GM04503 (cell line): ENCODE measurements around the gene FAXDC2.
A peak's percentile ranks its signal among the peaks of the same experiment; 100 is the strongest.

Experiments used
- DNase-seq: peaks from one replicate; pipeline ENCODE4 v3.0.0-alpha.2; 2012; ENCODE audit warnings: low read depth

The FAXDC2 gene

DNA sequence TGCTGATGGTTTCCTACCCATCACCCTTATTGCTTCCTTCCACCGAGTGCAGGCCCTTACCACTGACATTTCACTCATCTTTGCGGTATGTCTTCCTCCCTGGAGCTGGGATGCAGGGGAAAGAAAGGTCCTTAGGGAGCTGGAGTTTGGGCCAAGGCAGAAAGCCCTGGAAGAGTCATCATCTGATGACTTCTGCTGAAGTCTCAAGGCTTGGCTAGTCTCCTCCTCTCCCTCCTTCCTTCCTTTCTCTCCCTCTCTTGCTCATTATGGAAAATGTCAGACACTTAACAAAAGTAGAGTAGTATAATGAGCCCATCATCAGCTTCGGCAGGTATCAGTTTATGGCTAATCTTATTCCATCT is 55.2 kb downstream of the FAXDC2 start:
- DNase-seq: no peak

DNA sequence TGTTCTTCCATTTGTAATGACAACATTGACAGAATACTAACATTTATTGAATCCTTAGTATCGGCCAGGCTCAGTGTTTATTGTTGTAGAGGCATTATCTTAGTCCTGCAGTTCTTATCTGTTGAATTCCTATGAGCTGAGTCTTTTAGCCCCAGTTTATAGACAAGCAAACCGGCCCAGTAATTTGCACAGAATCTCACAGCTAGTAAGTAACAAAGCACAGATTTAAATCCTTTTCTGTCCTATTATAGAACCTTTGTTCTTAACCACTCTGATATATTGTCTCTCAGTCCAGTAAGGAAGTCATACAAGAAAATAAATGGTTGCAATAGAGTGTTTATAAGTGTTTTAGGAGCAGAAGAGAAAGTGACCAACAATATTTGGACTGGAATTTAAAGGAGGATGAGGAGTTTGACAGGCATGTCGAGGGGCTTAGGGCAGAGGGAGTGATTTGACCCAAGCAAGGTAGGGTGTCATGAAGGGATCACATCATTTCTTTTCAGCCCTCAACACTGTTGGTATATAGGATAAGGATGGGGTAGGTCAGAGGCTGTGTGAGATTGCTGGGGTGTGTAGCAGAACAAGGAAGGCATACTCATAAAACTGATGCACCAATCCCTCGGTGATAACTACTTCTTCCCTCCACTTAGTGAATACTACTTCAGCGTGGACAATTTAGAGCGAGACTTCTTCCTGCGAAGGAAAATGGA is 55.7 kb downstream of the FAXDC2 start:
- no peak for DNase-seq

DNA sequence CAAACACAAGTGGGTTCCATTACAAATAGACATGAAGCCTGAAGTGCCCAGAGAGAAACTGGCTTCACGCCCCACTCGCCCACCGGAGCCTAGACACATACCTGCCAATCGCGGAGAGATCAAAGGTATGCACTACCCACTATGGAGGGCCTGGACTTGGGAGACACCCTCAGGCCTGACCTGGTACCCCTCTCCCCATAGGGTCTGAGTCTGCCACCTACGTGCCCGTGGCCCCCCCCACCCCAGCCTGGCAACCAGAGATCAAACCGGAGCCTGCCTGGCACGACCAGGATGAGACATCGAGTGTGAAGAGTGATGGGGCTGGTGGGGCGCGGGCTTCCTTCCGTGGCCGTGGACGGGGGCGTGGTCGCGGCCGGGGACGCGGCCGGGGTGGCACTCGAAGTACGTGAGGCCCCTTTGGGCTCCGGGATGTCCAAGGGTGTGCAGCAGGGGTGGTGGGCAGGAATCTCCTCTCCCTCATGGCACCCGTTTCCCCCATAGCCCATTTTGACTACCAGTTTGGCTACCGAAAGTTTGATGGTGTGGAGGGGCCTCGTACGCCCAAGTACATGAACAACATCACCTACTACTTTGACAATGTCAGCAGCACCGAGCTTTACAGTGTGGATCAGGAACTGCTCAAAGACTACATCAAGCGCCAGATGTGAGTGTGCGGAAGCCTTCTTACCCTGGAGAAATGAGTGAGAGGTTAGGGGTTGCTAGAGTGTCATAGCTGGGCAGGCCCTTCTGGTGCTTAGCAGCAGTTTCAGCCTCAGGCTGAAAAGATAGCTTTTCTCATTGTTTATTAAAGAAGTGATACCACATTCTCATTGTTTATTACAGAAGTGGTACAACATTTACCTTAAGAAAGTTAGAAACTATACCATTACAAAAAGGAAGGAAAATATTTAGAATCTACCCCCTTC is 56.5 kb downstream of the FAXDC2 start:
- no peak for DNase-seq

DNA sequence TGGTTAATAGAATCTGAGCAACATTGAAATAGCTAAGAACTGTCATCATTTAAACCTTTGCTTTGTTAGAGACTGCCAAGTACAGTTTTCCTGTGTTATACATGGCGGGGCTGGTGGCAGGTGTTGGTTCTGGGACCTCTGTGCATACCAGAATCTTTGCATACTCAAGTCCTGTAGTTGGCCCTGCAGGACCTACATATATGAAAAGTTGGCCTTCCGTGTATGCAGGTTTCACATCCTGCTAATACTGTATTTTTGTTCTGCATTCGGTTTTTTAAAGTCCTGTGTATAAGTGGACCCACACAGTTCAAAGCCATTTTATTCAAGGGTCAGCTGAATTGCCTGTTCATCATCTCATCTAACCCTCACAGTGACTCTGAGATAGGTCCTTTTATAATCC is 58.9 kb downstream of the FAXDC2 start:
- no peak for DNase-seq

DNA sequence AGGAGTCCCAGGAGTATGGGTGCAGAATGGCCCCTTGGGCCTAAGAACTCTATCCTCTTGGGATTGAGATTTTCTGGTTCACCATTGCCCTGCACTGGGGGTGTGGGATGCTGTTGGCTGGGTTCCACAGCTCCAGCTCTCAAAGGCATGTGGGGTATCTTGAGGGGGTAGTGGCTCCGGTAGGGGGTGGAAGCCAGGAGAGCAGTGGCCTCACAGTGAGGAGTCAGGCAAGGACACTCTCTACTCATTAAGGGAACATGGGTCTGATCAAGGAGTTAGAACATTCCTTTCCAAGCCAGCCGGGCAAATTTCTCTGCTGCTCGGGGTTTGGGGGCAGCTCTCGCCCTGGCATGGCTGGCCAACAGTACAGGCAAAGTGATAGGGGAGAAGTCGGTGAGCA is 62.2 kb downstream of the FAXDC2 start:
- DNase-seq: no peak

DNA sequence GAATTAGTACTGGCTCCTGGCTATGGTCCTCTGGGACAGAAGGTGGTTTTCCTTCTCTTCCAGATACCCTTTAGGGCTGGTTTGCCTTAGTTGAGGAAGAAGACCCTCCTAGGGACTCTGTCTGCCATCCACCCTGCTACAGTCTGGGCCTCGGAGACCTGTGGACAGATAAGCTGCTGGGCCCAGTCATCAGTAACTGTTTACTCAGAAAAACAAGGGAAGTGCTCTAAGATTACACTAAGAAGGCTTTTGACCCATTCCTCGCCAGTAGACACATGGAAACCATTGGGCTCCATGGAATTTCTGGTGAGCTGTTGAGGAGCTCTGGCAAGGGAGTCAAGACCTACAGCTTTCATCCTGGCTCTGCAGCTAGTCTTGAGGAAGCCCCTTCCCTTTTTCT is 64.0 kb downstream of the FAXDC2 start:
- DNase-seq: no peak

DNA sequence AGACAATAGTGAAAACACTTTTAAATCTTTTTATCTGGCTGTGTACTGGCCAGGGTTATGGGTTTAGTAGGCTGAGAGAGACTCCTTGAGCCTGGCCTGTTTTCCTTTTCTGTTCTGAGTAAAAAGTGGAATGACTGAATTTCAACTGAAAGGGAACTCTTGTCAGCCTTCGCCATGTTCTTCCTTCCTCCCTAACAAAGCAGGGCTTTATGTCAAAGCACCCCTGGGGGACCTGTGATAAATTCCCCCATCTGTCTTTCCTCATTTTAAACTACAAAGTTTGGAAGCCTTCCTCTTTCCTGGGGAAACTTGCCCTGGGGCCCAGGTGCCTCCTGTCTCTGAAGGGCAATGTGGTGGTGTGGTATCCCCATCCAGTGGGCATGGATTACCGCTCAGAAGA is 65.5 kb downstream of the FAXDC2 start:
- no peak for DNase-seq

DNA sequence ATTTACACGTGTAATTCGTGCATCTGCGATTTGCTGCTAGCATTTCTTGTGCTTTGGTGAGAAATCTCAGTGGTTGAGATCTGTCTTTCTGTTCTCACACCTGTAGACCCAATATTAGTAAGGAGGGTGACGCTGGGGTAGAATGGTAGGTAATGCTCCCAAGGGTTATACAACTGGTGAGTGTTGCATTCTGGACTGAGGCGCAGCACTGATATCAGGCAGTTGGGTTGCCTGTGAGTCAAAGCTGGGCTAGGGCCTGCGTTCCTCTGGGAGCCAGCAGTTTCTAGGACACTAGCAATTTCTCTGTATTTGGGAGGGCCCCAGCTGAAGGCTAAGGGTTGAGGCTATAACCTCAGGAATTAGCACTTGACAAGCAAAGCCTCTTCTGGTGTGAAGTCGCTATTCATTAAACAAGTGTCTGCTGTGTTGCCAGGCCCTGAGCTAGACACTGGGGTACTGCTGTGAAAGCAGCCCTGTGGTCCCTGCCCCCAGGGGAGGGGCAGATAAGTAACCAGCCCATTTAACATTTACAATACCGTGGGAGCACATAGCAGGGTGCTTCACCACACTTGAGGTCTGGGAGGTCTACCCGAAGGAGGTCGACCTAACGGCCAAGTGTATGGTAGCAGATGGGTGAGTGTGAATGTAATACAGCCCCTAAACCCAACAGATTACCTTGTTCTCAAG is 66.5 kb downstream of the FAXDC2 start:
- DNase-seq: no peak

DNA sequence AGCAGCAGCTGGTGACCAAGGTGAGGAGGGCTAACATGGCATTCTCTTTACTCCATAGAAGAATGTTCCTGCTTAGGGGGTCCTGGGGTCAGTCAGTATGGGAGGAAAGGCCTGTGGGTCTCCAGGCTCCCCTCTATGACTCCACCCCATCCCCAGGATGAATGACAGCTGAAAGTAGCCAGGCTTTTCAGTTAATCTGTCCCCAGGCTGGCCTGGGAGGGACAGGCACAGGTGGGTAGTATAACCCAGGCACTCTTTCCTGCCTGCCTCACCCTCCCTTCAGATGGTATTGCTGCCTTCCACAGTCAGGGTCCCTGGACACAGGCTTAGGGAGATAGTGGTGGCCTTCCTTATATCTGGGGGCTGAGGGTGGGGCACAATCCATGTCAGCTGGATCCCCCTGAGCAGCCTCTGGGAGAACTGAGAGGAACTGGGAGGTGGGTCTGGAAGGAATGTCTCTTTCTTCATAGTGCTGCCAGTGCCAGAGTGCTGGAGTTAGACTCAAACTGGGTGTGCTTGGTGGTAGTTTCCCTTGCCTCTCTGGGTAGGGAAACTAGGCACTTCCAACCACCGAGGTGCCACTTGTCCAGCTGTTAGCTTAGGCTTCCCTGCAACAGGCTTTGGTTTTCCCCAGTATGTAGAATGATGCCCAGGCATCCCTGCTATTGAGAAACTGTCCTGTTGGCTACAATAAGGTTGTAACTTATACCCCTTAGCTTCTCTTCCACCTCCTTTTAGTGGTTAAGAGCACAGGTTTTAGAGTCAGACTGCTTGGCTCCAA is 67.4 kb downstream of the FAXDC2 start:
- no peak for DNase-seq

DNA sequence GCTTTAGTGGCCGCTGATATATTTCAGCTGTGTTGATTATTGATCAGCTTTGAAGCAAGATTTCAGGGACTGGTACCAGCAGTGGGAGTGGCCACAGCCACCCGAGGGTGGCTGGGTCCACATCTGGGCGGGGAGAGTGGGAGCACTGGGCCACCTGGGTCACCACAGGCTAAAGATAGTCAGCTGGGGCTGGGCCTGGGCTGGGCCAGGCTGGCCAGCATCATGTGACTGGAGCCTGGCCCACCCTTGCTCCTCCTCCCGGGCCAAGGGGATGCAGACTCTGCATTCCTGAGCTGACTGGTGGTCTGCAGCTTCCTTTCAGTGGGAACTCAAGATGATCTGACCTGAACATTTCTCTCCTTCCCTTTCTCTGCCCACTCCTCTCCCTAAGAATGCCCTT is 68.1 kb downstream of the FAXDC2 start:
- DNase-seq: no peak

DNA sequence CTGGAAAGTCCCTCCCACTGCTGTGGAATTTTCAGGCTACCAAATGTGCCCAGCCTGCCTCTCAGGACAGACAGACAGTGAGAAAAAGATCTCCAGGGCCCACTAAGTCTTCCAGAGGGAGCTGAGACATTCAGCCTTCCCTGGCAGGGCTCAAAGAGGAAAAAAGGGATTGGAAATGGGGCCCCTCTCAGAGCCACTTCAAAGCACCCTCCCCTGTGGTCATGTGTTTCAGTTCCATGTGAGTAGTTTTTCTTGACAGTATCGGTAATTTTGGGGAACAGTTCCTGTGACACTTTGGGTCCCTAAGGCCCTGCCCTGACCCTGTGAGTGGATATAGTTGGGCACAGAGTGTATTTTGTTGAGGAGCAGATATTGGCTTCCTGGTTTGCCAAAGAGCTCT is 70.3 kb downstream of the FAXDC2 start:
- DNase-seq: no peak

DNA sequence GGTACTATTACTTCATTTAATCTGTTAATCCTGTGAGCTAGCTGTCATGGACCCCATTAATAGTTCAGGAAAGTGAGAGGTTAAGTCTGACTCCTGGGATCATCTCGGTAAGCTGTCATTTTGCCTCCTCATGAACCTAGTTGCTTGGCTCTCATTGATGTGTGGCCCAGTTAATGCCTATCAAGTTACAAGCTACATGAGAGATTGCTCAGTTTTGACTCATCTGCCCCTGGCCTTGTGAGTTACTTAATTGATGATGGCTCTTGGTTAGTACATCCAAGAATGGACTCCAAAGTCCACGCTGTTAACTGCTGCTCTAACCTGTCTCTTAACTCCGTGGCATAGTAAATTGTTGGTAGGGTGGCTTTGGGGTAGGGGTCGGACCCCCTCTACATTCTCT is 71.3 kb downstream of the FAXDC2 start:
- peak; percentile 69 for DNase-seq

DNA sequence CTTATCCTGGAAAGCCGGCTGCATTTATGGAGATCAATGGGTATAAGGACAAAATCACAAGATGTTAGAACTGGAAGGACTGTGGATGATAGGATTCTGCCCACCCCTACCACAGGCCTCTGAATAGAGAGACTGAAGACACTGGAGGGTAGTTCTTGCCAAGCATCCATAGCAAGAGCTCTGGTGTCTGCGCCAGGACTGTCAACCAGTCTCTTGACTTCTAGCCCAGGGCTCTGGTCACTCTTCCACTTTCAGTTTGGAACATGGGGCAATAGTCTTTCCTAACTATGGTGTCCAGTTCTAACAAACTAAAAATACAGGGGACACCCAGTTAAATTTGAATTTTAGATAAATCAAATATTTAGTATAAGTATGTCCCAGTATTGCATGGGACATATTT is 71.9 kb downstream of the FAXDC2 start:
- DNase-seq: no peak

DNA sequence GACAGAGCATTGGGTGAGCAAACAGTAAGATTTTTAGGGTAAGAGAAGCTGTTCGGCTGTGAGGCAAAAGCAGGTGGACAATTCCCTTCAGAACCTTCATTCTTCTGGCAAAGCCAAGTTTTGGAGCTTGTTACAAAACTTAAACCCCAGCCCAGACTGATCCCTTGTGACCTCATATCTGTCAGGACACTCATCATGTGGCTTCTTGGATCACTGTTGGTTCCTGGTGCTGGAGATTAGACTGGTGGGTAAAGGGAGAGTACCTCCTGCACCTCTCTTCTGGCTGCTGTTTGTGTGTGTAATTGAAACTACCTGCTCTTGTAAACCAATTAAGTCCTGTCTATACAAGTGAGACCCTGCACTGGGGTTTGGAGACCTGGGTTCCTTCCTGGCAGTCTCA is 74.2 kb downstream of the FAXDC2 start:
- no peak for DNase-seq

DNA sequence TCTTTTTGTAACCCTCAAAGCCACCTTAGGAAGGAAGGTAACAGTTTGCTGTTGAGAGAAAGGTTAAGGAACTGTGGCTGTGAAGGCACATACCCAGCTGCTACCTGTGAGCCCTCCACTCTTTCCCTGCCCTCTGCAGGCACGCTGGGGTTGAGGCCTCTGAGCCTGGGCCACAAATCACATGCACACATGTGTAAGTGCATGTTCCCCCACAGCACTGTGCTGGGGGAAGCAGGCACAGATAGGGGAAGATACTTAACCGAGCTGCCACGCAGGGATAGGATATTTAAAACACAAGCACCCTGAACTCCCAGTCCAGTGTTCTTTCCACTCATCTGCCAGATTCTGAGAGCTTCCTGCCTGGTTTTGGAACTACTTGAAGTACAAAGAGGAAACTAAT is 77.1 kb downstream of the FAXDC2 start:
- DNase-seq: no peak

DNA sequence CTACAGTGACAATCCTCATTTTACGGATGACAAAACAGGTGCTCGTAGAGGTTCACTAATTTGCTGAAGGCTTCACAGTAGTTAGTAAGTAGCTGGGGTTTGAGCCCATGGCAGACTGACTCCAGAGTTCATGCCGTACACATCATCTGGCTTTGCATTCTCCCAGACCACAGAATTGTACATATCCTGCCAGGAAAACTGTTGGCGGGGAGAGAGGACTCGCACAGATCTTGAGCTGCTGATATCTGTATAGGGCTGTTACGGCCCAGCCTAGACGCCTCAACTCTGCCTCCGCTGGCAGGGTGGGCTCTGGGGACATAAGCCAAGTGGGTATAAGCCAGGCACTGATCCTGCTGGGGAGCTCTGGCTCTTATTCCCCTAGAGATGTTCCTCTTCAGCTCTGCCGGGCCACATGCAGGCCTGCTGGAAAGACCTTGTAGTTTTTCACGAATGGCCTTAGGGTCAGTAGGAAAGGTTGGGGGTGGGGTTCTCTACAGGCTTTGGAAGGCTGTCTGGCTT is 79.0 kb downstream of the FAXDC2 start:
- DNase-seq: peak; percentile 67

DNA sequence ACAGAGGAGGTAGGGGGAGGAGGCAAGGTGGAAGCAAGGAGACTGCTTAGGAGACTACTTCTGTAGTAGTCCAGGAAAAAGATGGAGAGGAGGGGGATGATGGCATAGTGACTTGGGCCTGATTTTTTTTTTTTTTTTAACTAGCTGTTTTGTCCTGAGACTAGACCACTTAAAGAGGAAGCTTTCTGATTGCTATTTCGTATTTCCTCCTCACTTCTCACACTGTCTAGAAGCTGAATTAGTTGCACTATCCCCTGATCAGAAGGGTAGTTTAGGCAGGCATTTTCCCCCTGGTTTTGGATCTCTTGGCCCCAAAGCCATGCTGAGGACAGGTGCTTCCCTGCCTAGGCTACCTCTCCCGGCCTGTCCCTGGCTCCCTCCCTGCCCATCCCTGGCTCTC is 80.3 kb downstream of the FAXDC2 start:
- DNase-seq: no peak
